Activated T-helper 1 cell treated with anti-CD3 and anti-CD28 coated beads, Interleukin-12 subunit alpha, Interleukin-12 subunit beta, Interleukin-2, Interleukin-4 antibody, amounts not matched to agents 30 ng/mL and 10 ng/mL and 1 ng/mL, durations not matched to agents 14 hours and 24 hours and 36 hours (primary cell): ENCODE measurements around the gene MPRIP. TPM values are rescaled to one million over a fixed set of nuclear protein-coding genes. Genes with fewer than 3 reads are reported as not detected.

ENCODE experiments used
- DNase-seq: peaks from one replicate; pipeline ENCODE4 v3.0.0; 2021; ENCODE audit warnings: low spot score
- H3K27ac Mint-ChIP-seq: one replicate; pipeline ENCODE4 v1.8.0; 2021; ENCODE audit warnings: mild to moderate bottlenecking, mixed read lengths
- H3K27me3 Mint-ChIP-seq: one replicate; pipeline ENCODE4 v1.8.0; 2022; ENCODE audit warnings: mild to moderate bottlenecking, moderate library complexity, mixed read lengths; ENCODE audit not compliant: insufficient read depth
- H3K36me3 Mint-ChIP-seq: one replicate; pipeline ENCODE4 v1.8.0; 2021; ENCODE audit warnings: low read depth, mixed read lengths
- H3K4me1 Mint-ChIP-seq: one replicate; pipeline ENCODE4 v1.8.0; 2021; ENCODE audit warnings: low read depth, mixed read lengths
- H3K4me3 Mint-ChIP-seq: one replicate; pipeline ENCODE4 v1.8.0; 2021; ENCODE audit warnings: mild to moderate bottlenecking, moderate library complexity, mixed read lengths
- H3K9me3 Mint-ChIP-seq: one replicate; pipeline ENCODE4 v1.8.0; 2021; ENCODE audit warnings: mixed read lengths
- intact Hi-C: fragments of 100-400 bp; cut with micrococcal nuclease; formaldehyde crosslinking; loops from one replicate; pipeline ENCODE4 v1.15.1; 2024
- total RNA-seq: library from RNA; stranded (reverse); gene quantifications from 2 replicates; pipeline ENCODE4 v1.2.3, GENCODE V29; 2022

MPRIP gene
- total RNA-seq, 1 donor from 2014 or later, result 175 TPM

DNA sequence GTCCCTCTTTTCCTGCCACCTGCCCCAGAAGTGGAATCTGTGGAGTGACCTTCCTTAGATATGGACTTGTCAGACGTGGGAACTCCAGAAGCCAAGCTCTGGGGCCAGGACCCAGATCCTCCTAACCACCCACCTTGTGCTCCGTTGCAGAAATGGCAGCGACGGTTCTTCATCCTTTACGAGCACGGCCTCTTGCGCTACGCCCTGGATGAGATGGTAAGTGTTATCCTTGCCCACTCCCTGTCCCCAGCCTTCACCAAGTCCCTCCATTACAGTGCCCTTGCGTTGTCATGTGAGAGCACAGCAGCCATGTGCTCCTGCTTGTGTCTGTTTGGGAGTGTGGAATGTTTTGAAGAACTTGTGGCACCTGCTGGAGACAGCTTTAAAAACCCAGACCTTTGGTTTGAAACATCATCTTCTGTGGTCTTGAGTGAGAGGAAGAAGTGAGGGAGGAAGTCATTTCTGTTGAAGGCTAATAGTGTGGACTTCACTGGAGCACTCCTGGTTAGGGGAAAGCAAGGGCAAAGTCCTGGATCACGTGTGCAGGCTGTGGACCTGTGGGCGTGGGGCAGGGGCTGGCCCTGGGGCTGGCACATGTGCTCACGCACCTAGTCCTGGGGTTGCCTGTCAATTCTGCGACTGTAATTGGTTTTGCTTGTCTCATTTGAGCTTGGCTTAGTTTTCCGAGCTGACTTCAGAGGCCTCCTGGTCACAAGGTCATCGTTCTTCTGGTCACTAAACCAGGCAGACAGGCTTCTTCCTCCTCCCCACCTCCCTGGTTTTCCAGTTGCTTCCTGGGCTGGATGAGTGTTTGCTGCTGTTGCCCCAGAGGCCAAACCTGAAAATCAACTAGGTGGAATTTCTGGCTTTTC lies 35.8 kb downstream of the MPRIP start:
- Mint-ChIP-seq H3K4me1 (peaks cover 26% of the 10 kb centered on the region), H3K27ac (no peak overlapping the region), H3K27me3 (no peaks in the 10 kb centered on the region), H3K36me3 (peaks cover 16% of the 10 kb centered on the region), H3K4me3 (no peak overlapping the region), H3K9me3 (no peaks in the 10 kb centered on the region)
- intact Hi-C loops, result no loop called here
- DNase-seq, result no peak

DNA sequence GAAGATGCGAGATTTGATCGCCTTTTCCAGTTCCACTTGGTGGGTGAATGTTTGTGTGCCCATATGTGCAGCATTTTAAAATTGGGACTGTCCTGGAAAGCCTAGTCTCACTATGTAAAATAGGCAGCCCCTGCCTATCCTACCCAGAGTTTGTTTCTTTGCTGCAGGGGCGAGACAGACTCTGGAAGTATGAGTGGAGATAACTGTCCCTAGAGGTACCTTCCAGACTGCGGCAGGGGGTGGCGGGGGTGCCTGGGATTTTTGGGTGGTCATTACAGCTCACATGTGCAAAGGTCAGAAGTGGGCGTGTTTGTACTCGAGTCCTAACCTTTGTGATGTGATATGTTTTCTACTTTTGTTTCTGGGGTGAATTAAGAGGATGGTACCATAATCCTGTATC lies 36.6 kb downstream of the MPRIP start:
- Mint-ChIP-seq H3K4me3 (no peak overlapping the region), H3K4me1 (peaks cover 22% of the 10 kb centered on the region), H3K27ac (no peak overlapping the region), H3K27me3 (no peaks in the 10 kb centered on the region), H3K9me3 (no peaks in the 10 kb centered on the region), H3K36me3 (peaks cover 15% of the 10 kb centered on the region)
- DNase-seq, result no peak
- intact Hi-C loops, result no loop called here

DNA sequence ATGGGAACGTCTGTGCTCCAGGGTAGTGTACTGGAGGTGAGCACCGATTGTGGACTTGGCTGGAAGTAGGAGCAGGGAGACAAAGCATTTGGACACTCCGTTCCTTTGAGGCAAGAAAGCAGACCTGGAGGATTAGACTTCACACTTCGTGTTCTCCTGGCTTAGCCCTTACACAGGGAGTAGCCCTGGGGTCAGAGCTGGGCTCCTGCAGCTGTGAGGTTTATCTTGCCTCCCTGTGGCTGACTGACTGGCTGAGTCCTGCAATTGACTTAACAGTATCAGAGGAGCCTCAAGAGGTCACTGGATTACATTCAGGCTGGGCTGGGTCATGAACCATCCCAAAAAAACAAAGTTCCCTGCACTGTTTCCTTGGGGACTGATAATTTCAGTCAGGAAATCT lies 37.1 kb downstream of the MPRIP start:
- Mint-ChIP-seq H3K27ac (no peak overlapping the region), H3K36me3 (peaks cover 15% of the 10 kb centered on the region), H3K27me3 (no peaks in the 10 kb centered on the region), H3K9me3 (no peaks in the 10 kb centered on the region), H3K4me1 (peaks cover 17% of the 10 kb centered on the region), H3K4me3 (no peak overlapping the region)
- intact Hi-C loops, result no loop called here
- DNase-seq, result no peak

DNA sequence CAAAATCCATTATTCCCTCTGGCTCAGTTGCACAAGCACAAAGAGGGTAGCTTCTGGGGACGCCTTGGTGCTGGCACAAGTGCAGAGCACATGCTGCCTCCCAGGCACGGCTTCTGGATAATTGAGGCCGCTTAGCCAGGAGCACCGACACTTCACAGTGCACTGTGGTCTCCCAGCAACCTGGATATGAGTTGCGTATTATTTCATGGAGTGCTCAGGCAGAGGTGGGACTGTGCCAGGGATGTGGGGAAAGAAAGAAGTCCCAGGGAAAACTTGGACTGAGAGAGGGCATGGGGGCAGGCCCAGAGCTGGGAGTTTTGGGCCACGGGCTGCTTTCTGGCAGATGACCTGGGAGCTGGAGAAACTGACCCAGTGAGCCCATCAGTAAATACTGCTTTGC lies 37.5 kb downstream of the MPRIP start:
- intact Hi-C loops, result no loop called here
- Mint-ChIP-seq H3K9me3 (no peaks in the 10 kb centered on the region), H3K4me3 (no peak overlapping the region), H3K27me3 (no peaks in the 10 kb centered on the region), H3K36me3 (peaks cover 12% of the 10 kb centered on the region), H3K27ac (no peak overlapping the region), H3K4me1 (peaks cover 13% of the 10 kb centered on the region)
- no peak for DNase-seq

DNA sequence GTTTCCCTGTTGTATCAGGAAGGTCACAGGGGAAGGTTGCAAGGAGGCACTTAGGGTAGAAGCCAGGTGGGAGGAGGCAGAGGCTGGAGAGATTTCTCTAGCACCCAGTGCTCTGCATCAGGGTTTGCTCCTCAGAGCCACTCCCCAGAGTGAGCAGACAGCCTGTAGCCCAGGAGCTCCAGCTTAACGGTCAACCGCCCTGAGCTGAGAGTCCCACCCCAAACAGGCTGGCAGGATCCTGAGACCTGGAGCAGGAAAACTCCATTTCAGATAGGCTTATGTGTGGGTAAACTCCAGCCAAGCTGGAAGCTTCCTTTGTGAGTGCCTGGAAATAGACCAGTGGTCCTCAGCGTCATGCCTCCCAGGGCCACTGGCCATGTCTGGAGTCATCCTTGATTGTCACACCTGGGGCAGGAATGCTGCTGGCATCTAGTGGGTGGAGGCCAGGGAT lies 37.9 kb downstream of the MPRIP start:
- no peaks in the 10 kb centered on the region for H3K27me3 Mint-ChIP-seq
- DNase-seq, result no peak
- H3K4me3 Mint-ChIP-seq, result no peak overlapping the region
- no peak overlapping the region for H3K27ac Mint-ChIP-seq
- no peaks in the 10 kb centered on the region for H3K9me3 Mint-ChIP-seq
- intact Hi-C loops, result no loop called here
- H3K36me3 Mint-ChIP-seq, result peaks cover 12% of the 10 kb centered on the region
- peaks cover 10% of the 10 kb centered on the region for H3K4me1 Mint-ChIP-seq

DNA sequence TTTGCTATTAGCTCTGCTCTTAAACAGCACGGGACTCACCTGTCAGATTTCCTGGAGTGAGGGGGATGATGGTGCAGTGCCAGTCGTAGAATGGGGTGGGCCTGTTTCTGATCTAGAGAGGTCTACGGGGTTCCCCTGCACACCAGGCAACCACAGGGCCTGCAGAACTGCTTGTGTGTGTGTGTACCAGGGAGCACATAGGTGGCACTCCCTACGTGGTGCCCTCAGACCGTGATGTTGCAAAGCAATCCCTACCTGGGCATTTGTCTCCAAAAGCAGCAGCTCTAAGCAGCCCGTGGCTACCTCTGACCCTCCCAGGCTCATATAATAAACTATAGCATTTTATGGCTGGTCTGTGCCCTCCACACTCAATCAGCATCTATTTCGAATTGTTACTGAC lies 38.5 kb downstream of the MPRIP start:
- Mint-ChIP-seq H3K4me1 (peaks cover 4% of the 10 kb centered on the region), H3K27me3 (no peaks in the 10 kb centered on the region), H3K36me3 (peaks cover 12% of the 10 kb centered on the region), H3K4me3 (no peak overlapping the region), H3K9me3 (no peaks in the 10 kb centered on the region), H3K27ac (no peak overlapping the region)
- no peak for DNase-seq
- intact Hi-C loops, result no loop called here

DNA sequence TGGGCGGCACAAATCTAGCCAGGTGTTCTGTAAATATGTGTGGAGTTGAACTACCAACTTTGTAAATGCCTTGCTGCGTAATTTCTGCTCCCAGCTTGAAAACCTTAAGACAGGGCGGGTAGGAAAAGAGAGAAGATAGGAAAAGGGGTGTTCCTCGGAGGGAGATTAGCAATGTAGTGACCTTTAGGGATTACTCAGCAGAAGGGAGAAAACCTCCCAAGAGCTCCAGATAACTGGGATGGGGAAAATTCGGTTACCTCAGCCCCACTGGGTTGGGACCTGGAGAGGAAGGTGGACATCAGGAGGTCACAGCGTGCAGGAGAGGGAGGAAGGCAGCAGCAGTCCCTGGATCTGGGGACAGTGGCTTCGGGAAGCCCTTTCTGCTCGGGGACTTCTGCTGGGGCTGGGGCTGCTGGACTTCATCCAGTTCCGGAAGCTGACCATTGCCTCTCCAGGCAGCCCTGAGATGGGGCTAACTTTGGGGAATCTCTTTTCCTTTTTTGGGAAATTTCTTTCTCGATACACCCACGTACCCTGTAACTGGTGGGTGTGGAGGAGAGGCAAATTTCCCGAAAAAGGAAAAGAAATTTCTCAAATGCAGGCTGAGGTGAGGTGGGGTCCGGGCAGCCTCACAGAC lies 39.2 kb downstream of the MPRIP start:
- Mint-ChIP-seq H3K27me3 (no peaks in the 10 kb centered on the region), H3K36me3 (peaks cover 12% of the 10 kb centered on the region), H3K4me3 (no peak overlapping the region), H3K27ac (no peak overlapping the region), H3K4me1 (peaks cover 4% of the 10 kb centered on the region), H3K9me3 (no peaks in the 10 kb centered on the region)
- intact Hi-C loops, result no loop called here
- DNase-seq, result no peak

DNA sequence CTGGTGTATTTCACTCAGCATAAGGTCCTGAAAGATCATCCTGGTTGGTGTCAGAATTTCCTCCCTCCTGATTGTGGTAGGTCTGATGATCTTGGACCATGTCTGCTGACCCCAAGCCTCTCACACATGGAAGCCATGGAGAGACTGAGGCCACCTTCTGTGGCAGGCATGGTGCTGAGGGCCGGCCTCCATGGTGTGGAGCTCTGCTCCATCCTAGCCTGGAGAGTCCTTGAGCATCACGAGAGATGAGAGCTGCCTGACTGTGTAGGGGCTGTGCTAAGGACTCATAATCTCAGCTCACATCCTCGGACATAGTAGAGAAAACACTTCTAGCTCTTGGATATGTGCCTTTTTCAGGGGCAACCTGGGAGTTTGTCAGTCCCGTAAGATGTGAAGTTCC lies 40.6 kb downstream of the MPRIP start:
- no peak overlapping the region for H3K4me3 Mint-ChIP-seq
- H3K27ac Mint-ChIP-seq, result peak overlapping the region; percentile 16
- H3K4me1 Mint-ChIP-seq, result peaks cover 4% of the 10 kb centered on the region
- H3K9me3 Mint-ChIP-seq, result no peaks in the 10 kb centered on the region
- H3K27me3 Mint-ChIP-seq, result no peaks in the 10 kb centered on the region
- peaks cover 10% of the 10 kb centered on the region for H3K36me3 Mint-ChIP-seq
- intact Hi-C loops, result no loop called here
- no peak for DNase-seq

DNA sequence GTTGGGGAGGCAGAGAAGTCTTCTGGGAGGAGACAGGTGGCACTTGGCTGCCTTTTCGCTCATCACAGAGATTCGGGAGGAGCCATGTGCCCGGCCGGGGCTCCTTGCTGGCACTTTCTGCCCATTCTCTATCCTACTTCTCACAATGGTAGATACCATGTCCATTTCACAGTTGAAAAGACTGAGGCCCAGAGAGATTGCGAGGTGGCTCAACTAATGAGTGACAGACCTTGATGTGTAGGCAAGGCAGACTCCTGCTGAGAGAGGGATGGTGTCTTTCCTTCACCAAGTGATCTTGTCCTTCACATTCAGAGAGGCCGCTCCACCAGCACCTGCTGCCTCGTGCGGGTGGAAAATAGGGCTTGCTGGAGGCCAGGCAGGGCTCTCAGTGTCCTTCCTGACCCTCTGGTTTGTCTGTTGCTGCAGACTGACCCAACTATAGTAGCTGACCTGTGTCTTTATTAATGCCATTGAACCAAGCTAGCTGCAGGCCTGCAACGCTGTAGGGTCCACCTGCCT lies 42.1 kb downstream of the MPRIP start:
- Mint-ChIP-seq H3K9me3 (no peaks in the 10 kb centered on the region), H3K27ac (no peak overlapping the region), H3K27me3 (no peaks in the 10 kb centered on the region), H3K4me3 (no peak overlapping the region), H3K36me3 (peaks cover 12% of the 10 kb centered on the region), H3K4me1 (peaks cover 18% of the 10 kb centered on the region)
- no peak for DNase-seq
- intact Hi-C loops, result no loop called here

DNA sequence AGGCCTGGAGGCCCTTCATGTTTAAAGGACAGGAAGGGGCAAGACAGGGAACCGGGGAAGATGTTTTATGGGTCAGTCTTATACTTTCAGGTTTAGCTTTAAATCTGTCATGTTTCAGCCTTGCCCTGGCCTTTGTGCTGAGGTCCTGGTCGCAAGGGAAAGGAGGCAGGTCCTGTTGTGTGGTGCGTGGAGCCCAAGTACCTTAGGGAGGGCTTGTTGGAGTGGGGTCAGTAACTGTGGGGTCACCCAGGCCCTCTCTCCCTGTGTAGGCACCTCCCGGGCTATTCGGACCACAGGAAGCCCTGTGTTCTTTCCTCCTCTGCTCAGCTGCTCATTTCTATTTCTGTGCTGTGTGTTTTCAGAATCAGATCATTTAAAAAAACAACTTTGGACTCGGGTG lies 42.7 kb downstream of the MPRIP start:
- Mint-ChIP-seq H3K27me3 (no peaks in the 10 kb centered on the region), H3K36me3 (peaks cover 13% of the 10 kb centered on the region), H3K4me1 (peaks cover 22% of the 10 kb centered on the region), H3K4me3 (no peak overlapping the region), H3K27ac (no peak overlapping the region), H3K9me3 (no peaks in the 10 kb centered on the region)
- no peak for DNase-seq
- intact Hi-C loops, result no loop called here

DNA sequence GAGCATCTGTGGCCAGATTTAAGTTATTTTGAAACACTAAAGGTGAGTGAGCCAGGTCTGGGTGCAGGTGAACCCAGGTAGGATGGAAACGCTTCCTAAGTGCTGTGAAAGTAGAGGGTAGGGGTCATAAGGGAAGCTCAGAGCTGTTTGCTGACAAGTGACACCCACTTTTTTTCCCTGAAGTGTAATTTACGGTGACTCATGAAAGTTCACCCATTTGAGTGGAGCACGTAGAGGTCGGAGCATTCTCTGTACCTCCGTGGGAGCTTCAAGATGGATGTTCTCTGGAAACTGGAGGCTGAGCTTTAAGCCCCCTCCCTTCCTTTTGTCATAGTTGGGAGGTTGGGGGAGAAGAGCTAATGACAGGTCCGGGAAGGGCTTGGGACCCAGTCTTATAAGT lies 44.3 kb downstream of the MPRIP start:
- intact Hi-C loops, result no loop called here
- Mint-ChIP-seq H3K27me3 (no peaks in the 10 kb centered on the region), H3K4me1 (peaks cover 22% of the 10 kb centered on the region), H3K36me3 (peaks cover 11% of the 10 kb centered on the region), H3K27ac (no peak overlapping the region), H3K9me3 (no peaks in the 10 kb centered on the region), H3K4me3 (no peak overlapping the region)
- no peak for DNase-seq

DNA sequence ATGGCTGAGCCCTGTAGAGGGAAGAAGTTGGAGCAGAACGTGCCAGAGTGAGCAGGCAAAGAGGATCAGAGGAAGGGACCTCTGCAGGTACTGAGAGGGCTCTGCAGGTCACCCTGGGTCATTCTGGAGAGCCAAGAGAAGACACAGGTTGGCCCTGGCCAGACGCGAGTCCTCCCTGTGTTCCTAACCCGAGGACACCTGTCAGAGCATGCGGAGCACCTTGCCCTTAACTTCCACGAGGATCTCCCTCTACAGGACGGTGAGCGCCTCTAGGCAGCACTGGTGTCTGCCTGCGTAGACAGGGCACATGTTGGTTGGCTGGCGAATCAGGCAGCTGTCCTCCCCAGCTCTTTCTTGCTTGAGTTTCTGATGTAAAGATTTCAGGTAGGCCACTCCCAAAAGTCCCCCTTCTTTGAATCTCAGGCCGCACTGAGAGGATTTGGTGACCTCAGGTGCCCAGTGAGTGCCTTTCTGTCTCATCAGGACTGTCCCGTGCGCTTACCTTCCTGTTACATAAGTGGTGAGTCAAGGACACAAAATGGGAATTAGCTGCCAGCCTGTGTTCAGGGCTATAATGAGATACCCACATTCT lies 45.3 kb downstream of the MPRIP start:
- peaks cover 11% of the 10 kb centered on the region for H3K36me3 Mint-ChIP-seq
- H3K27ac Mint-ChIP-seq, result peak overlapping the region; percentile 19

DNA sequence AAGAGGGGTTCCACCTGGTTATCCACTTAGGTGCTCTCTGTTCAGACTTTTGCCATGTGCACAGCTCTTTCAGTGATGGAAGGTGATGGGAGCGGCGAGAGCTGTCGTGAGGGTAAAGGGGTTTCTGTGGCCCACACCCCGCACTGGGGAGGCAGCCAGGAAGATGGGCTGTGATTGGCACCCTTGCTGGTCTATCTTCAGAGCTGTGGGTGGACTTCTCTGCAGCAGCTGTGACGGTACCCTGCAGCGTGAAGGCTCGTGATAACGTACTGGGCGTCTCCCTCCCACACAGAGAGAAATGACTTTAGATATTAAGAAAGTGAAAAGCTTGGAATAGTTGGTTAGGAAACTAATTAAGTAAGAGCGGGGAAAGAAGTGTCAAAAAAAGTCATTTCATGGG lies 45.8 kb downstream of the MPRIP start:
- Mint-ChIP-seq H3K27ac (no peak overlapping the region), H3K4me3 (no peak overlapping the region), H3K36me3 (peaks cover 7% of the 10 kb centered on the region), H3K9me3 (no peaks in the 10 kb centered on the region), H3K4me1 (peaks cover 18% of the 10 kb centered on the region), H3K27me3 (no peaks in the 10 kb centered on the region)
- intact Hi-C loops, result no loop called here
- no peak for DNase-seq

More for the DNA sequence above, 45.3 kb downstream of the MPRIP start:
- Mint-ChIP-seq H3K27me3 (no peaks in the 10 kb centered on the region), H3K4me1 (peaks cover 22% of the 10 kb centered on the region), H3K4me3 (no peak overlapping the region), H3K9me3 (no peaks in the 10 kb centered on the region)
- intact Hi-C loops, result no loop called here
- DNase-seq, result no peak
